GM23338 (cell line): ENCODE data around the gene RRP36. TPM values are rescaled to one million over a fixed set of nuclear protein-coding genes. Genes with fewer than 3 reads are reported as not detected.

ENCODE experiments used
- ATAC-seq: fragments of 200-7000 bp; cut with Tn5 transposase; 3 replicates; pipeline ENCODE4 v1.9.1; 2020
- DNase-seq: peaks from one replicate; pipeline ENCODE4 v3.0.0-alpha.2; 2015; ENCODE audit warnings: low spot score
- H2AFZ ChIP-seq: fragments of 200-600 bp; sonication (generic); 2 replicates; pipeline ENCODE4 v1.8.0; 2016; ENCODE audit warnings: antibody characterized with exemption, mild to moderate bottlenecking, moderate library complexity
- H3F3A ChIP-seq: fragments of 200-600 bp; sonication (generic); replicated peaks from 2 replicates; pipeline ENCODE4 v1.8.0; 2017; ENCODE audit warnings: antibody characterized with exemption, mixed run types, low read depth
- H3K27ac ChIP-seq: fragments of 200-600 bp; sonication (generic); 2 replicates; pipeline ENCODE4 v1.6.1; 2016; ENCODE audit warnings: low read depth
- H3K27me3 ChIP-seq: fragments of 200-600 bp; sonication (generic); 2 replicates; pipeline ENCODE4 v1.8.0; 2016; ENCODE audit warnings: mild to moderate bottlenecking, mixed run types, moderate library complexity; ENCODE audit not compliant: insufficient read depth
- H3K36me3 ChIP-seq: fragments of 200-600 bp; sonication (generic); 2 replicates; pipeline ENCODE4 v1.8.0; 2016; ENCODE audit warnings: mild to moderate bottlenecking; ENCODE audit not compliant: insufficient read depth
- H3K4me1 ChIP-seq: fragments of 200-600 bp; sonication (generic); 2 replicates; pipeline ENCODE4 v1.8.0; 2016; ENCODE audit warnings: mild to moderate bottlenecking, moderate library complexity; ENCODE audit not compliant: insufficient read depth
- H3K4me2 ChIP-seq: fragments of 200-600 bp; sonication (generic); 2 replicates; pipeline ENCODE4 v1.7.1; 2017; ENCODE audit warnings: mixed run types
- H3K4me3 ChIP-seq: fragments of 200-600 bp; sonication (generic); 2 replicates; pipeline ENCODE4 v1.6.1; 2016; ENCODE audit warnings: mixed run types
- H3K79me2 ChIP-seq: fragments of 200-600 bp; sonication (generic); replicated peaks from 2 replicates; pipeline ENCODE4 v1.8.0; 2017; ENCODE audit warnings: mild to moderate bottlenecking; ENCODE audit not compliant: insufficient read depth
- H3K9me2 ChIP-seq: fragments of 200-600 bp; sonication (generic); 2 replicates; pipeline ENCODE4 v1.8.0; 2017; ENCODE audit not compliant: insufficient read depth
- H4K20me1 ChIP-seq: fragments of 200-600 bp; sonication (generic); replicated peaks from 2 replicates; pipeline ENCODE4 v1.8.0; 2017; ENCODE audit warnings: mild to moderate bottlenecking; ENCODE audit not compliant: insufficient read depth
- H3K27ac Mint-ChIP-seq: 2 replicates; pipeline ENCODE4 v1.8.0; 2020; ENCODE audit warnings: inconsistent platforms, mild to moderate bottlenecking, moderate library complexity, mixed read lengths
- H3K27me3 Mint-ChIP-seq: 3 replicates; pipeline ENCODE4 v1.8.0; 2022; ENCODE audit warnings: low read depth, mild to moderate bottlenecking, moderate library complexity, mixed read lengths, inconsistent platforms; ENCODE audit not compliant: insufficient read depth, poor library complexity
- H3K36me3 Mint-ChIP-seq: 3 replicates; pipeline ENCODE4 v1.8.0; 2021; ENCODE audit warnings: low read depth, mild to moderate bottlenecking, inconsistent platforms, moderate library complexity, mixed read lengths
- H3K4me1 Mint-ChIP-seq: 3 replicates; pipeline ENCODE4 v1.8.0; 2020; ENCODE audit warnings: mild to moderate bottlenecking, inconsistent platforms, mixed read lengths
- H3K4me3 Mint-ChIP-seq: 3 replicates; pipeline ENCODE4 v1.8.0; 2021; ENCODE audit warnings: moderate library complexity, mild to moderate bottlenecking, inconsistent platforms, mixed read lengths
- H3K9me3 Mint-ChIP-seq: 3 replicates; pipeline ENCODE4 v1.8.0; 2020; ENCODE audit warnings: moderate library complexity, mild to moderate bottlenecking, inconsistent platforms, mixed read lengths
- CREB1 ChIP-seq: fragments of 250-450 bp; sonication (Bioruptor Pico); IDR thresholded peaks from 2 replicates; pipeline ENCODE4 v1.5.0; 2020; ENCODE audit warnings: low read depth, mild to moderate bottlenecking, moderate library complexity
- CTCF ChIP-seq, 2 experiments: fragments of 200-600 bp in 1 of 2; sonication (generic) in 1 of 2; conservative IDR thresholded peaks; 2 replicates each; pipeline versions ENCODE4 v1.5.1 to v1.6.1; 2016 to 2017; ENCODE audit warnings: antibody characterized with exemption in 2 of 2, low read depth in 2 of 2, mild to moderate bottlenecking in 2 of 2, moderate library complexity in 1 of 2
- ETS1 ChIP-seq: IDR thresholded peaks from 2 replicates; pipeline ENCODE4 v1.6.1; 2016; ENCODE audit warnings: antibody characterized with exemption
- EZH2phosphoT487 ChIP-seq: fragments of 200-600 bp; sonication (generic); IDR thresholded peaks from one replicate; pipeline ENCODE4 v1.8.1; 2018; ENCODE audit warnings: antibody characterized with exemption; ENCODE audit not compliant: unreplicated experiment
- JUNB ChIP-seq: IDR thresholded peaks from one replicate; pipeline ENCODE4 v1.6.1; 2016; ENCODE audit warnings: antibody characterized with exemption; ENCODE audit not compliant: unreplicated experiment
- NANOG ChIP-seq: IDR thresholded peaks from 2 replicates; pipeline ENCODE4 v1.6.1; 2016; ENCODE audit warnings: antibody characterized with exemption, borderline replicate concordance
- POLR2AphosphoS5 ChIP-seq: IDR thresholded peaks from 2 replicates; pipeline ENCODE4 v1.6.1; 2016; ENCODE audit warnings: antibody characterized with exemption, low read depth
- STAT1 ChIP-seq: IDR thresholded peaks from one replicate; pipeline ENCODE4 v1.6.1; 2016; ENCODE audit warnings: antibody characterized with exemption; ENCODE audit not compliant: unreplicated experiment
- ZNF114 ChIP-seq: fragments of 250-450 bp; sonication (Bioruptor Pico); IDR thresholded peaks from 2 replicates; pipeline ENCODE4 v1.5.0; 2020; ENCODE audit warnings: mild to moderate bottlenecking, moderate library complexity
- ZNF331 ChIP-seq: fragments of 250-450 bp; sonication (Bioruptor Pico); IDR thresholded peaks from 2 replicates; pipeline ENCODE4 v1.5.0; 2020; ENCODE audit warnings: low read depth, mild to moderate bottlenecking, moderate library complexity
- ZNF462 ChIP-seq: fragments of 250-450 bp; sonication (Bioruptor Pico); IDR thresholded peaks from 2 replicates; pipeline ENCODE4 v1.5.0; 2020; ENCODE audit warnings: mild to moderate bottlenecking, moderate library complexity
- polyA plus RNA-seq: library from polyadenylated mRNA; unstranded; fragments of >200 nt; fragmentation: Nextera tagmentation; extraction: Ambion mirVana; gene quantifications from 2 replicates; pipeline ENCODE4 v1.2.1, GENCODE V29; 2016
- total RNA-seq: library from RNA; depleted of rRNA; stranded (reverse); fragments of >200 nt; shearing (Covaris generic); gene quantifications from 2 replicates; pipeline ENCODE4 v1.2.3, GENCODE V29; 2014

Gene RRP36
- total and polyA plus RNA-seq, 2 experiments from 2014 or later: 64.7 to 106 TPM

DNA sequence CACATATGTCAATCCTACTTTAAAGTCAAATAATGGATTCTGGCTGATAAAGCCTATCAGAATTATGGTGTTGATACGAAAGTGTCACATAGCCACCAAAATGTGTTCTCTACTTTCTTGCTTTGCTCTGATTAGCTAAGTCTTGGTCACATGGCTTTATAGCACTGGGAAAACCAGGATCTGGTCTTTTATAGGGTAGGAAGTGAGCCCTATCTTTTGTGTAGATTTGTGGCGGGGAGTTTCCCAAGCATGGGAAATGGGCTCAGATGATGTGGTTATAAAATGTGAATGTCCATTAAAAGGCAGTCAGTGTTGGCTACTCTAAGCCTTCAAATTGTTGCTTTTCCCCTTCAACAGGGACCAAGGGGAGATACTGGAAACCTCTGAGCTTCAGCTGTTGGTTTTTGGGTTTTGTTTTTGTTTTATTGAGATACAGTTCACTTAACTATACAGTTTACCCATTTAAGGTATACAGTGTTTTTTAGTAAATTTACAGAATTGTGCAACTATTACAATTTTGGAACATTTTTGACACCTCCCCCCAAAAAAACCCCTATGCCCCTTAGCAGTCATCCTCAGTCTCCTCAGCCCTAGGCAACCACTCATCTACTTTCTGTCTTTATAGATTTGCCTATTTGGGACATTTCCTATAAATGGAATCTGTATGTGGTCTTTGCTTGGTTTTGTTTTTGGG is 12.2 kb downstream of the RRP36 start:
- Mint-ChIP-seq H3K9me3 (no peaks in the 10 kb centered on the region), H3K36me3 (peaks cover 76% of the 10 kb centered on the region), H3K27me3 (peaks cover 3% of the 10 kb centered on the region), H3K27ac (no peak overlapping the region), H3K4me1 (no peaks in the 10 kb centered on the region), H3K4me3 (no peak overlapping the region)
- H3K4me3 ChIP-seq: no peak overlapping the region
- H3K27me3 ChIP-seq: no peaks in the 10 kb centered on the region
- TF ChIP-seq STAT1: no peak
- TF ChIP-seq ZNF331: no peak
- TF ChIP-seq EZH2phosphoT487: no peak
- TF ChIP-seq NANOG: no peak
- TF ChIP-seq JUNB: no peak
- no peak for TF ChIP-seq CTCF (conservative IDR thresholded peaks at IDR 0.05; ENCODE audit: low read depth in 2 of 2)
- no peak for TF ChIP-seq ETS1
- TF ChIP-seq CREB1 (CRISPR knock-in tag): no peak
- no peak for TF ChIP-seq POLR2AphosphoS5
- no peak for TF ChIP-seq ZNF114 (CRISPR knock-in tag)
- TF ChIP-seq ZNF462 (CRISPR knock-in tag): no peak
- no peak for DNase-seq
- no peak overlapping the region for H3K4me2 ChIP-seq
- peaks cover 21% of the 10 kb centered on the region; the same call in 1 of the 2 replicates for H3F3A ChIP-seq
- no peaks in the 10 kb centered on the region for H3K4me1 ChIP-seq
- H3K9me2 ChIP-seq: no peaks in the 10 kb centered on the region
- H3K36me3 ChIP-seq: peaks cover 17% of the 10 kb centered on the region
- H3K79me2 ChIP-seq: no peaks in the 10 kb centered on the region
- peaks cover 12% of the 10 kb centered on the region for H4K20me1 ChIP-seq
- H2AFZ ChIP-seq: no peak overlapping the region
- no peak overlapping the region for H3K27ac ChIP-seq
- no peak for ATAC-seq
